Spinal cord (tissue), 10 donors: Measurements from ENCODE around the gene ADTRP. TPM values are rescaled to one million over a fixed set of nuclear protein-coding genes. Genes with fewer than 3 reads are reported as not detected.

Experiments used
- DNase-seq, 6 donors: peaks; one replicate each; pipeline versions ENCODE4 v3.0.0 to v3.0.0-alpha.2; 2013 to 2015; ENCODE audit warnings: low spot score in 6 of 6, low read depth in 4 of 6
- H3K27ac ChIP-seq: one replicate; pipeline ENCODE4 v1.5.1; 2013; ENCODE audit warnings: low read depth, low read length, control low read depth
- H3K27me3 ChIP-seq: one replicate; pipeline ENCODE4 v1.6.1; 2013; ENCODE audit warnings: low read length; ENCODE audit not compliant: control insufficient read depth, insufficient read depth
- H3K36me3 ChIP-seq: one replicate; pipeline ENCODE4 v1.6.1; 2013; ENCODE audit warnings: low read length; ENCODE audit not compliant: control insufficient read depth, insufficient read depth
- H3K4me1 ChIP-seq: one replicate; pipeline ENCODE4 v1.6.1; 2013; ENCODE audit warnings: low read length; ENCODE audit not compliant: control insufficient read depth, insufficient read depth
- H3K4me3 ChIP-seq: one replicate; pipeline ENCODE4 v1.5.1; 2013; ENCODE audit warnings: low read depth, low read length, control low read depth
- H3K9me3 ChIP-seq: one replicate; pipeline ENCODE4 v1.6.1; 2013; ENCODE audit warnings: low read length; ENCODE audit not compliant: control insufficient read depth, insufficient read depth
- WGBS: methylation state at CpG from one replicate; pipeline ENCODE4 v1.1.5; 2013; ENCODE audit warnings: missing lambda C conversion rate; ENCODE audit not compliant: insufficient coverage; 5-methylcytosine and 5-hydroxymethylcytosine counted together
- polyA plus RNA-seq, 2 donors: library from polyadenylated mRNA; unstranded; fragments of 120-200 nt; gene quantifications; one replicate each; pipeline ENCODE4 v1.2.1, GENCODE V29; 2013; ENCODE audit not compliant: insufficient read length in 2 of 2
- total RNA-seq, 2 donors: library from RNA; depleted of rRNA in 1 of 2; stranded (reverse); fragments of 120-200 nt in 1 of 2; fragments of >200 nt in 1 of 2; gene quantifications; one replicate each; pipeline versions ENCODE4 v1.2.3 to v1.2.4, GENCODE V29; 2013 to 2014
- donor health status: healthy.

Gene ADTRP
- total and polyA plus RNA-seq, 4 donors, result 0.38 to 0.88 (median 0.63) TPM; not detected in 1

DNA sequence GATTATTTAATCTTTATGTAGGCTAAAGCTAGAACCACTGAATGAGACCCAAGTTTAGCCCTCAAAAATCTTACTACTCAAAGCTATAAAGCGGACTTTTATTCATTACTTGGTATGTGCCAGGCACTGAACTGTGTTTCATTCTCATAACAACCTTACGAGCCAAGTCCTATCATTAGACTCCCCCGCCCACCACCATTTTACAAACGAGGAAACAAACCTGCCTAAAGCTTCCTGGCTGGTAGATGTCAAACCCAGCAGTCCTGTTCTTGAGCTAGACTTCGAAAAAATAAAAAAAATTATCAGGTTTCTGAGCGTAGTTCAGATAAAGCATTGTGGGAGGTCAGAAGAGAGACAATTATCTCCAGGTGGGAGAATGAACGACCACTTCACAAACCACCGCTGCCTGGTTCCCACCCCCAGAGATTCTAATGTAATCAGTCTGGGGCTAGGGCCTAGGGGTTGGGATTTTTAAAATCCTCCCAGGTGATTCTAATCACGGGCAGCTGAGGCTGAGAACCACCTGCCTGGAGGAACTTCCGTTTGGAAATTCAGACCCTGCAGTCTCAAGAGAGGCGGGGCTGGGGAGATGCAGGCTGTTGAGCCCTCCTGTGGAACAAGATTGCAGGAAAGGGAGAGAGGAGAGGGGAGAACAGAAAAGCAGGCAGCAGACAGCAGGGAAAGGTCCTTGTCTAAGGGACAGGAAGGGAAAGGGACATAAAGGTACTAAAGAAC is 8.6 kb downstream of the ADTRP start:
- Histone ChIP-seq H3K4me3 (no peak overlapping the region), H3K27ac (no peak overlapping the region), H3K9me3 (no peaks in the 10 kb centered on the region), H3K36me3 (no peaks in the 10 kb centered on the region), H3K4me1 (peaks cover 7% of the 10 kb centered on the region), H3K27me3 (no peaks in the 10 kb centered on the region)
- no peak for DNase-seq
- 78% methylated on average over 7 of the region's 11 CpGs for WGBS

DNA sequence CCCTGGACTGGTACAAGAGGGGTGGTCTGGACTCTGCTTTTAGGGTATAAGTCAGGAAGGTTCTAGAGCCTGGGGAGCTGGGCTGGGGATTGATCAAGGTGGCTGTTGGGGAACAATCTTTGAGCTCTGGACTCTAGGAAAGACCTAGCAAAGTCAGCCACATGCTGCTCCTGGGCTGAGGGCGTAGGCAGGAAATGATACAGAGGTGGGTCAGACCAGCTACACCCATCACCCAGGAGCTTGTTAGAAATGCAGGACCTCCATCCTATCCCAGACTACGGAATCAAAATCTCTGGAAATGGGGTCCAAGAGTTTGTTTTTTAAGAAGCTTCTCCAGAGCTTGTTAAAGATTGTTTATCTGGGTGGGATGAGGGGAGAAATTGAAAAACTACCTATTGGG is 9.4 kb downstream of the ADTRP start:
- Histone ChIP-seq H3K27me3 (no peaks in the 10 kb centered on the region), H3K36me3 (no peaks in the 10 kb centered on the region), H3K4me1 (peaks cover 7% of the 10 kb centered on the region), H3K9me3 (no peaks in the 10 kb centered on the region), H3K27ac (no peak overlapping the region), H3K4me3 (no peak overlapping the region)
- no CpG with 5 or more reads among the region's 2 CpGs for WGBS
- DNase-seq, result no peak

DNA sequence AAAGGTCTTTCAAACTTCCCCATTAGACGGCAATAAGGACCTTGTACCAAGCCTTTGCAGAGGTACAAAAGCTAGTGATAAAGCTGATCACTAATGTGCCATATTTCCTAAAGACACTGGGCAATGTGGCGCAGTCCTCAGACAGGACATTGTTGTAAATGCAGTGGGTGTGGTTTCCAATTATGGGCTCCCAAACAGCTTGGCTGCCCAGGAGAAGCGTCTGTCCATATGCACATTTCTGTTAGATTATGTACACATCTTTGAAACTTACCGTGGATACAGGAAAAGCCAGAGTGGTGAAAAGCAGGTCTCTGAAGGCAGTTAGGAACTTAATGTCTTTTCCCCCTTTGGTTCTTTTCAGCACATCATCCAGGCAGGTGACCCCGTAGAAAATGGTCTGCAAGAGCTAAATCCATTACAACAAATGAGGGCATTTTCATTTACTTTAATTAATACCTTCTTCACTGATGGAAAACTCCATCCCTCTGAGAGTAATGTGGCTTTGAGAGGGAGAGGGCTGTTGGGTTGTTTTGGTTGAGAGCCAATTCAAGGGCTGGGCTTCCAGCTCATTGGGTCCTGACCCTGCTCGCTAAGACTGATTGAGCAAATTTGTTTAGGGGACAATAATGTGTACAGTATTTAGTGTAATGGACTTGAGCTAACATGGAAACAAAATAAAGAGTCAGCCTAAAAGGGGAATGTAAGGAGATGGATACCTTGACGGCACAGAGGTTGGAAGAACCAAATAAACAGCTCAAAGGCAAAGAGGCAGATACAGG is 10.4 kb downstream of the ADTRP start:
- Histone ChIP-seq H3K36me3 (no peaks in the 10 kb centered on the region), H3K27ac (no peak overlapping the region), H3K4me1 (peaks cover 7% of the 10 kb centered on the region), H3K9me3 (no peaks in the 10 kb centered on the region), H3K27me3 (no peaks in the 10 kb centered on the region), H3K4me3 (no peak overlapping the region)
- peak in 1 of 6 donors; percentile 73 for DNase-seq
- 85% methylated on average over 3 of the region's 7 CpGs for WGBS

DNA sequence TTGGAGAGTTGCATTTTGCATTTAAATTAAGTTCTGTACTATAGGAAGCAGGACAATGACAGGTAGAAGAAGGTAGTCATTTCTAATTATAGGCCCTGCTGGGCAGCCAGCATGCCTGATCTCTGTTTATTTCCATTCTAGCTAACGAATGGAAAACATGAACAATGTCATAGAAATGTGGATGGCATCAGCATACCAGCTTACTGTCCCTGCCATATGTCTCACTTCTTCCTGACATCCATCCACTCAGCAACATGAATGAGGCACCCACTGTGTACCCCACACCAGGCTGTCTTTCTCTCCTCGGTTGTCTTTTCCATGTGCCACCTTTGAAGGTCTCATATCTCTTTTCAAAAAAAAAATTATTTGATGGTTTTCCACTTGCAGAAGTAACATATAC is 11.1 kb downstream of the ADTRP start:
- no peaks in the 10 kb centered on the region for H3K36me3 ChIP-seq
- H3K4me1 ChIP-seq, result peaks cover 7% of the 10 kb centered on the region
- H3K27me3 ChIP-seq, result no peaks in the 10 kb centered on the region
- no peaks in the 10 kb centered on the region for H3K9me3 ChIP-seq
- no peak overlapping the region for H3K4me3 ChIP-seq
- WGBS, result no CpG with 5 or more reads among the region's 2 CpGs
- no peak for DNase-seq
- H3K27ac ChIP-seq, result no peak overlapping the region

DNA sequence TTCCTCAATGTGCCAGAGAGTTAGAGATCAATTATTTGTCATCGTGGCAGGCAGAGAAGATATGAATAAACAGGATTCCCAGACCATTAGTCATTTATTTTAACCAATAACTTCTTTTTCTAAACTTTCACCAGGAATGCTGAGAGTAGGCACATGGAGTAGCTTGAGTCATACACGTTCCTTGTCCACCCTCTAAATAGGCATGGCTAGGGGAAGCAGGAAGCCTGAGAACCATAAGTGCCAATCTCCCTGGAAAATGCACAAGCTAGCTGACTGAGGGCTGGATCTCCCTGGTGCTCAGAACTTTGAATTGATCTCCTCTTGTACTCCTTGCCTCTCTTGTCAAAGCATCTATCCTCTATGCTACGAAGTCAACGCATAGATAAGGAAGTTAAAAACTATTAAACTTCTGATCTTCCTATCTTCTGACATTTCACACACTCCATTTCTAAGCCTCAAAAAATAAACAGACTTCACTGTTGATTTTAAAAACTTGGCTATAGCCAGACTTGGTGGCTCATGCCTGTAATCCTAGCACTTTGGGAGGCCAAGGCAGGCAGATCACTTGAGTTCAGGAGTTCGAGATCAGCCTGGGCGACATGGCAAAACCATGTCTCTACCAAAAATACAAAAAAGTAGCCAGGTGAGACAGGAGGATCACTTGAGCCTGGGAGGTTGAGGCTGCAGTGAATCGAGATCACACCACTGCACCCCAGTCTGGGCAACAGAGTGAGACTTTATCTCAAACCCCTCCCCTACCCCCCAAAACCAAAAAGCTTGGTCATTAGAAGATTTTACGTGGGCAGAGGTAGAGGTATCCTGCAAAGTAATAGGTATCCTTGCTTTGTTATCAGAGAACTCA is 11.8 kb downstream of the ADTRP start:
- Histone ChIP-seq H3K27ac (no peak overlapping the region), H3K27me3 (no peaks in the 10 kb centered on the region), H3K36me3 (no peaks in the 10 kb centered on the region), H3K4me3 (no peak overlapping the region), H3K9me3 (no peaks in the 10 kb centered on the region), H3K4me1 (peaks cover 7% of the 10 kb centered on the region)
- WGBS, result 94% methylated on average over 3 of the region's 8 CpGs
- DNase-seq, result no peak

- H3K4me3 ChIP-seq, result no peak overlapping the region
- no CpG with 5 or more reads among the region's 2 CpGs for WGBS
- no peak overlapping the region for H3K27ac ChIP-seq
- DNase-seq, result no peak
- no peaks in the 10 kb centered on the region for H3K36me3 ChIP-seq
- H3K9me3 ChIP-seq, result no peaks in the 10 kb centered on the region
- peaks cover 7% of the 10 kb centered on the region for H3K4me1 ChIP-seq
- no peaks in the 10 kb centered on the region for H3K27me3 ChIP-seq
Measured at GRCh38 chr6:11766043-11766442, 12.6 kb downstream of the ADTRP start.

- DNase-seq, result no peak
- no peak overlapping the region for H3K4me3 ChIP-seq
- no peaks in the 10 kb centered on the region for H3K4me1 ChIP-seq
- H3K27me3 ChIP-seq, result no peaks in the 10 kb centered on the region
- H3K9me3 ChIP-seq, result no peaks in the 10 kb centered on the region
- WGBS, result 100% methylated on average over 1 of the region's 1 CpG
- no peak overlapping the region for H3K27ac ChIP-seq
- H3K36me3 ChIP-seq, result no peaks in the 10 kb centered on the region
Measured at GRCh38 chr6:11764250-11764604, 14.4 kb downstream of the ADTRP start.

DNA sequence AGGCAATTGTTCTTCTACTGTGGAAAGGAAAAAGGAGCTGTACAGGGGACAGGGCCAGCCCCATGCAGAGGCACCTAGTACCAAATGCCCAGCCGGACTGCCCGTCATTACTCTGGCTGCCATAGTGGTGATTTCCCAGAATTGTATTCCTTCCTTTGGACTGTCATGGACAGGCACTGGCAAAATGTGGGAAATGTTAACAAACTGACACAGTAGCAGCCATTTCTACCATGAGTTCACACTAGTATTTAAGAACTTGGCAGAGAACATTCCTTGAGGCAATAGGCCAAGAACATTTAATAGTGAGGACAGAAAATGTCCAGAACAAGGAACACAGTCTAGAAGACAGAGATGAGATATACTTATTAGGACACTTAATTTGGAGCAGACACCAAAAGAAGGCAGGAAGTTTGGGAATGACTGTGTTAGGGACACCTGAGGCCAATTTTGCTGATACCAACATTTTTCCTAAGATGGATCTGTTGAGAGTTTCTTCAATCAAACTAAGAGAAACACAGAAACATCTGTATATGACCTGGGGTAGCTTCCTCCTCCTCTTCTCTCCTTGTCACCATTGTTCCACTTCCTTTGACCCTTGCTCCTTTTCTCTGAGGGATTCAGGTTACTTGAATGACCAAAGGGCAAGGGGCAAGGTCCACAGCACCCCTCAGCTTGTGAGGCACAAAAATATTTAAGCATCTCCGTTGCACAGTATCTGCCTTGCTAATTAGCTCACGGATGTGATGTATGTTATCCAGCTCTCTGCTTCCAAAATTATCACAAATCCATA is 14.9 kb downstream of the ADTRP start:
- no peak for DNase-seq
- no peaks in the 10 kb centered on the region for H3K9me3 ChIP-seq
- H3K27me3 ChIP-seq, result no peaks in the 10 kb centered on the region
- WGBS, result no CpG with 5 or more reads among the region's 4 CpGs
- H3K4me1 ChIP-seq, result no peaks in the 10 kb centered on the region
- H3K36me3 ChIP-seq, result no peaks in the 10 kb centered on the region
- H3K27ac ChIP-seq, result no peak overlapping the region
- no peak overlapping the region for H3K4me3 ChIP-seq
